A549 (cell line): ENCODE measurements around the gene TTBK2. TPM values are rescaled to one million over a fixed set of nuclear protein-coding genes. Genes with fewer than 3 reads are reported as not detected.

Experiments
- ATAC-seq, 2 experiments: fragments of 200-7000 bp in 1 of 2; fragments of >200 bp in 1 of 2; cut with Nextera tagmentation in 1 of 2; cut with Tn5 transposase in 1 of 2; 3 replicates each; pipeline versions ENCODE4 v1.8.0 to v1.9.1; 2018 to 2020; ENCODE audit warnings: mild to moderate bottlenecking in 1 of 2, moderate library complexity in 1 of 2
- CTCF ChIA-PET: fragments of 300-600 bp; sonication (Branson Sonifier 250); formaldehyde crosslinking; extraction: SDS; loops from one replicate; lab custom pipeline; 2021; ENCODE audit warnings: antibody characterized with exemption, inconsistent platforms; lab: Yijun Ruan, JAX
- POLR2A ChIA-PET: fragments of 350-600 bp; formaldehyde crosslinking; extraction: SDS; loops from one replicate; lab custom pipeline; 2021; ENCODE audit warnings: antibody characterized with exemption, inconsistent platforms; lab: Yijun Ruan, JAX
- DNase-seq, 2 experiments: peaks; one replicate each; pipeline versions ENCODE4 v3.0.0 to v3.0.0-alpha.2; 2011 to 2016; ENCODE audit warnings: low read depth in 1 of 2, low spot score in 1 of 2
- FAIRE-seq: peaks from 2 replicates; lab custom pipeline; 2011; peaks lifted over from hg19 to GRCh38; lab: Jason Lieb, UNC
- H3K27ac ChIP-seq, 2 experiments: fragments of >200 bp; sonication (Bioruptor Twin); formaldehyde crosslinking; 3 replicates each; pipeline ENCODE4 v1.5.1; 2016 to 2017
- H3K4me1 ChIP-seq: fragments of >200 bp; sonication (Bioruptor Twin); formaldehyde crosslinking; 3 replicates; pipeline ENCODE4 v1.6.1; 2016
- H3K4me2 ChIP-seq: fragments of >200 bp; sonication (Bioruptor Twin); formaldehyde crosslinking; 3 replicates; pipeline ENCODE4 v1.6.1; 2016
- H3K4me3 ChIP-seq: fragments of >200 bp; sonication (Bioruptor Twin); formaldehyde crosslinking; 3 replicates; pipeline ENCODE4 v1.5.1; 2016
- H3K9me3 ChIP-seq: fragments of >200 bp; sonication (Bioruptor Twin); formaldehyde crosslinking; 3 replicates; pipeline ENCODE4 v1.6.1; 2016
- BHLHE40 ChIP-seq: IDR thresholded peaks from 2 replicates; pipeline ENCODE4 v1.6.1; 2012; ENCODE audit warnings: low read depth, low read length, inconsistent platforms
- CBX2 ChIP-seq: fragments of 200-600 bp; sonication (generic); IDR thresholded peaks from 2 replicates; pipeline ENCODE4 v1.6.1; 2016; ENCODE audit warnings: low read depth, mild to moderate bottlenecking, borderline replicate concordance
- CBX8 ChIP-seq: fragments of 200-600 bp; sonication (generic); IDR thresholded peaks from 2 replicates; pipeline ENCODE4 v1.6.1; 2016
- CEBPB ChIP-seq, 2 experiments: fragments of >200 bp in 1 of 2; sonication (Bioruptor Twin) in 1 of 2; formaldehyde crosslinking in 1 of 2; IDR thresholded peaks; 2 replicates each; pipeline ENCODE4 v1.6.1; 2012 to 2016
- EHF ChIP-seq: fragments of 250-450 bp; sonication (Bioruptor Pico); IDR thresholded peaks from 2 replicates; pipeline ENCODE4 v1.5.0; 2020; ENCODE audit warnings: mild to moderate bottlenecking
- ELK1 ChIP-seq: fragments of 150-350 bp; IDR thresholded peaks from 2 replicates; pipeline ENCODE4 v1.6.1; 2014; ENCODE audit warnings: low read depth, mild to moderate bottlenecking, low read length
- EP300 ChIP-seq, 2 experiments: fragments of >200 bp; sonication (Bioruptor Twin); formaldehyde crosslinking; IDR thresholded peaks; 2 replicates in 1 of 2; 3 replicates in 1 of 2; pipeline ENCODE4 v1.6.1; 2016 to 2017
- FOSB ChIP-seq: fragments of 250-450 bp; sonication (Bioruptor Pico); IDR thresholded peaks from 2 replicates; pipeline ENCODE4 v1.5.0; 2020; ENCODE audit warnings: mild to moderate bottlenecking, moderate library complexity
- FOXS1 ChIP-seq: fragments of 250-450 bp; sonication (Bioruptor Pico); IDR thresholded peaks from 2 replicates; pipeline ENCODE4 v1.5.0; 2020; ENCODE audit warnings: mild to moderate bottlenecking, moderate library complexity
- HDAC2 ChIP-seq: fragments of 200-600 bp; sonication (generic); IDR thresholded peaks from 2 replicates; pipeline ENCODE4 v1.6.1; 2016
- HMGXB4 ChIP-seq: fragments of 250-450 bp; sonication (Bioruptor Pico); IDR thresholded peaks from 2 replicates; pipeline ENCODE4 v1.5.0; 2021; ENCODE audit warnings: mild to moderate bottlenecking, moderate library complexity, borderline replicate concordance
- HOXA7 ChIP-seq: fragments of 250-450 bp; sonication (Bioruptor Pico); IDR thresholded peaks from 2 replicates; pipeline ENCODE4 v1.5.0; 2020; ENCODE audit warnings: mild to moderate bottlenecking, moderate library complexity
- JUNB ChIP-seq: fragments of >200 bp; sonication (Bioruptor Twin); formaldehyde crosslinking; IDR thresholded peaks from 2 replicates; pipeline ENCODE4 v1.6.1; 2016
- MAZ ChIP-seq: fragments of 150-350 bp; IDR thresholded peaks from 2 replicates; pipeline ENCODE4 v1.6.1; 2014; ENCODE audit warnings: antibody characterized with exemption, low read depth, low read length, borderline replicate concordance
- NFE2L2 ChIP-seq: fragments of 150-350 bp; conservative IDR thresholded peaks from 2 replicates; pipeline ENCODE4 v1.6.1; 2014; ENCODE audit warnings: low read length
- NPAS2 ChIP-seq: fragments of 250-450 bp; sonication (Bioruptor Pico); IDR thresholded peaks from 2 replicates; pipeline ENCODE4 v1.8.0; 2022; ENCODE audit warnings: mild to moderate bottlenecking, moderate library complexity, borderline replicate concordance
- RAD21 ChIP-seq, 2 experiments: fragments of >200 bp in 1 of 2; sonication (Bioruptor Twin) in 1 of 2; formaldehyde crosslinking in 1 of 2; IDR thresholded peaks in 1 of 2; conservative IDR thresholded peaks in 1 of 2; 2 replicates in 1 of 2; 3 replicates in 1 of 2; pipeline ENCODE4 v1.6.1; 2012 to 2018; ENCODE audit warnings: inconsistent platforms in 1 of 2
- RARB ChIP-seq: fragments of 250-450 bp; sonication (Bioruptor Pico); IDR thresholded peaks from 2 replicates; pipeline ENCODE4 v1.8.0; 2021; ENCODE audit warnings: mild to moderate bottlenecking, moderate library complexity
- TP53 ChIP-seq: fragments of 250-450 bp; sonication (Bioruptor Pico); IDR thresholded peaks from 2 replicates; pipeline ENCODE4 v1.5.0; 2021; ENCODE audit warnings: mild to moderate bottlenecking, moderate library complexity
- USF2 ChIP-seq: fragments of 450-650 bp; IDR thresholded peaks from 2 replicates; pipeline ENCODE4 v1.6.1; 2014; ENCODE audit warnings: antibody characterized with exemption
- ZFP36 ChIP-seq: fragments of 450-650 bp; IDR thresholded peaks from 2 replicates; pipeline ENCODE4 v1.6.1; 2014; ENCODE audit warnings: borderline replicate concordance; ENCODE audit not compliant: partially characterized antibody
- ZNF302 ChIP-seq: fragments of 250-450 bp; sonication (Bioruptor Pico); IDR thresholded peaks from 2 replicates; pipeline ENCODE4 v1.9.0; 2021; ENCODE audit warnings: inconsistent platforms, mild to moderate bottlenecking, moderate library complexity
- WGBS: methylation state at CpG from one replicate; pipeline ENCODE4 v1.1.6; 2017; ENCODE audit errors: missing lambda C conversion rate; 5-methylcytosine and 5-hydroxymethylcytosine counted together
- polyA plus RNA-seq, 4 experiments: library from polyadenylated mRNA; depleted of rRNA in 3 of 4; stranded (reverse); fragments of >200 nt; fragmentation: RNase III in 1 of 4; extraction: RNeasy Plus Mini Kit Qiagen cat#74134 plus additional on column Dnase treatment in 1 of 4; gene quantifications; 2 replicates in 3 of 4; 3 replicates in 1 of 4; pipeline ENCODE4 v1.2.3, GENCODE V29; 2011 to 2017

The TTBK2 gene
- polyA plus RNA-seq, 2 of the 4 experiments (the other 2 are of a cell fraction): 2.3 to 5.6 TPM

GRCh38 chr15:42730135-42730534 lies 190.4 kb downstream of the TTBK2 start:
- no peak overlapping the region for H3K27ac ChIP-seq
- WGBS: 94% methylated on average over 8 of the region's 8 CpGs
- H3K4me3 ChIP-seq: no peak overlapping the region
- no peaks in the 10 kb centered on the region for H3K4me1 ChIP-seq
- no peak for DNase-seq
- no peak for ATAC-seq
- FAIRE-seq: no peak
- no peak overlapping the region for H3K4me2 ChIP-seq
- ChIA-PET CTCF (interaction anchor here (1.5 kb wide), 1 partner anchor 197 kb away, joined by 7 read pairs; no protein-coding TSS in a partner anchor), POLR2A (no interaction called here)
- no peak for TF ChIP-seq RAD21 (conservative IDR thresholded peaks at IDR 0.05 in 1 of 2, IDR thresholded peaks at IDR 0.05 in 1 of 2)
- TF ChIP-seq EHF: no peak
- TF ChIP-seq ZNF302 (CRISPR knock-in tag): no peak
- TF ChIP-seq BHLHE40: no peak
- no peak for TF ChIP-seq RARB (CRISPR knock-in tag)
- TF ChIP-seq TP53: no peak
- no peak for TF ChIP-seq FOXS1
- no peak for TF ChIP-seq NPAS2 (CRISPR knock-in tag)
- TF ChIP-seq HDAC2: no peak
- TF ChIP-seq FOSB: no peak
- TF ChIP-seq JUNB: no peak
- no peak for TF ChIP-seq CBX8
- TF ChIP-seq EP300 (IDR thresholded peaks at IDR 0.05): no peak
- TF ChIP-seq NFE2L2: no peak
- TF ChIP-seq HOXA7 (CRISPR knock-in tag): no peak
- TF ChIP-seq ELK1: no peak
- no peak for TF ChIP-seq HMGXB4
- no peak for TF ChIP-seq USF2
- TF ChIP-seq MAZ: no peak
- no peaks in the 10 kb centered on the region for H3K9me3 ChIP-seq

- TF ChIP-seq ZFP36 (no peak), NPAS2 (CRISPR knock-in tag) (no peak), CEBPB (IDR thresholded peaks at IDR 0.05) (no peak), CBX2 (no peak), RARB (CRISPR knock-in tag) (no peak), FOSB (no peak)
- 94% methylated on average over 7 of the region's 7 CpGs for WGBS
- FAIRE-seq (no peak), ATAC-seq (no peak), DNase-seq (no peak)
- ChIA-PET POLR2A (no interaction called here), CTCF (interaction anchor here (0.6 kb wide), 1 partner anchor 198 kb away, joined by 3 read pairs; no protein-coding TSS in a partner anchor)
- H3K4me1 ChIP-seq: no peaks in the 10 kb centered on the region
- H3K9me3 ChIP-seq: no peaks in the 10 kb centered on the region
- no peak overlapping the region for H3K27ac ChIP-seq
- no peak overlapping the region for H3K4me3 ChIP-seq
- H3K4me2 ChIP-seq: no peak overlapping the region
Measured at GRCh38 chr15:42729409-42729808, 191.2 kb downstream of the TTBK2 start.

GRCh38 chr15:42728972-42729371 lies 191.6 kb downstream of the TTBK2 start:
- DNase-seq (no peak), ATAC-seq (no peak), FAIRE-seq (no peak)
- H3K9me3 ChIP-seq: no peaks in the 10 kb centered on the region
- no peak overlapping the region for H3K4me2 ChIP-seq
- H3K27ac ChIP-seq: no peak overlapping the region
- WGBS: 90% methylated on average over 14 of the region's 14 CpGs
- POLR2A ChIA-PET: no interaction called here
- CTCF ChIA-PET: interaction anchor here (0.6 kb wide), 1 partner anchor 198 kb away, joined by 3 read pairs; no protein-coding TSS in a partner anchor
- H3K4me1 ChIP-seq: no peaks in the 10 kb centered on the region
- TF ChIP-seq ZFP36 (no peak), HOXA7 (CRISPR knock-in tag) (no peak), USF2 (no peak), RARB (CRISPR knock-in tag) (no peak)
- TF ChIP-seq, all 56 proteins: peak for 0
- H3K4me3 ChIP-seq: no peak overlapping the region
